ENCODE results near the gene FREM1. TPM values are rescaled to one million over a fixed set of nuclear protein-coding genes. Genes with fewer than 3 reads are reported as not detected.

Gene FREM1
- total and polyA plus RNA-seq, 2 experiments from 2014 or later = 0.78 to 3.1 TPM

- H3K79me2 ChIP-seq (replicated peaks; ENCODE audit: insufficient read depth) = no peaks in the 10 kb centered on the region
- TF ChIP-seq CREB1 (CRISPR knock-in tag; IDR thresholded peaks at IDR 0.05; ENCODE audit: low read depth) (no peak), ZNF462 (CRISPR knock-in tag; IDR thresholded peaks at IDR 0.05) (no peak), STAT1 (IDR thresholded peaks at IDR 0.05; ENCODE audit: unreplicated experiment) (no peak), POLR2AphosphoS5 (IDR thresholded peaks at IDR 0.05; ENCODE audit: low read depth) (no peak), REST (IDR thresholded peaks at IDR 0.05; ENCODE audit: unreplicated experiment) (no peak), NANOG (IDR thresholded peaks at IDR 0.05; ENCODE audit: borderline replicate concordance) (no peak), ETS1 (IDR thresholded peaks at IDR 0.05) (no peak), CTCF (conservative IDR thresholded peaks at IDR 0.05; ENCODE audit: low read depth in 2 of 2) (no peak), EZH2phosphoT487 (IDR thresholded peaks at IDR 0.05; ENCODE audit: unreplicated experiment) (no peak), EZH2 (IDR thresholded peaks at IDR 0.05; ENCODE audit: low read depth, unreplicated experiment) (no peak), JUNB (IDR thresholded peaks at IDR 0.05; ENCODE audit: unreplicated experiment) (no peak), ZNF114 (CRISPR knock-in tag; IDR thresholded peaks at IDR 0.05) (no peak), ZNF331 (CRISPR knock-in tag; IDR thresholded peaks at IDR 0.05; ENCODE audit: low read depth) (no peak)
- no peak overlapping the region for H3K4me3 ChIP-seq
- 0 out of 2 replicates have a peak, but pooled peaks cover 6% of the 10 kb centered on the region for H3K4me1 ChIP-seq (ENCODE audit: insufficient read depth)
- no peaks in the 10 kb centered on the region for H3K36me3 ChIP-seq (ENCODE audit: insufficient read depth)
- no peak overlapping the region for H3K27ac Mint-ChIP-seq
- no peak overlapping the region for H3K27ac ChIP-seq (ENCODE audit: low read depth)
- H3K9me3 Mint-ChIP-seq = peaks cover 4% of the 10 kb centered on the region
- H3K27me3 Mint-ChIP-seq (ENCODE audit: insufficient read depth, low read depth, poor library complexity) = no peaks in the 10 kb centered on the region
- H3K4me2 ChIP-seq = no peak overlapping the region
- no peaks in the 10 kb centered on the region for H4K20me1 ChIP-seq (replicated peaks; ENCODE audit: insufficient read depth)
- H3K9me2 ChIP-seq (ENCODE audit: insufficient read depth) = no peaks in the 10 kb centered on the region
- 0 out of 3 replicates have a peak, but pooled peaks cover 2% of the 10 kb centered on the region for H3K36me3 Mint-ChIP-seq (ENCODE audit: low read depth)
- peaks cover 4% of the 10 kb centered on the region; the same call in 2 of the 3 replicates for H3K4me1 Mint-ChIP-seq
- no peaks in the 10 kb centered on the region for H3F3A ChIP-seq (replicated peaks; ENCODE audit: low read depth)
- DNase-seq (ENCODE audit: low spot score) (no peak), ATAC-seq (no peak)
- peak overlapping the region; percentile 30; the same call in 1 of the 2 replicates for H2AFZ ChIP-seq
- no peak overlapping the region for H3K4me3 Mint-ChIP-seq
- no peaks in the 10 kb centered on the region; the same call in 1 of the 2 replicates for H3K27me3 ChIP-seq (ENCODE audit: insufficient read depth)
Observed at GRCh38 chr9:14702200-14702720, 208.0 kb downstream of the FREM1 start.
